ENCODE measurements around the gene PTGDR2. TPM values are rescaled to one million over a fixed set of nuclear protein-coding genes. Genes with fewer than 3 reads are reported as not detected.

The PTGDR2 gene
- total RNA-seq, 1 experiment from 2014 or later: 0.12 TPM

DNA sequence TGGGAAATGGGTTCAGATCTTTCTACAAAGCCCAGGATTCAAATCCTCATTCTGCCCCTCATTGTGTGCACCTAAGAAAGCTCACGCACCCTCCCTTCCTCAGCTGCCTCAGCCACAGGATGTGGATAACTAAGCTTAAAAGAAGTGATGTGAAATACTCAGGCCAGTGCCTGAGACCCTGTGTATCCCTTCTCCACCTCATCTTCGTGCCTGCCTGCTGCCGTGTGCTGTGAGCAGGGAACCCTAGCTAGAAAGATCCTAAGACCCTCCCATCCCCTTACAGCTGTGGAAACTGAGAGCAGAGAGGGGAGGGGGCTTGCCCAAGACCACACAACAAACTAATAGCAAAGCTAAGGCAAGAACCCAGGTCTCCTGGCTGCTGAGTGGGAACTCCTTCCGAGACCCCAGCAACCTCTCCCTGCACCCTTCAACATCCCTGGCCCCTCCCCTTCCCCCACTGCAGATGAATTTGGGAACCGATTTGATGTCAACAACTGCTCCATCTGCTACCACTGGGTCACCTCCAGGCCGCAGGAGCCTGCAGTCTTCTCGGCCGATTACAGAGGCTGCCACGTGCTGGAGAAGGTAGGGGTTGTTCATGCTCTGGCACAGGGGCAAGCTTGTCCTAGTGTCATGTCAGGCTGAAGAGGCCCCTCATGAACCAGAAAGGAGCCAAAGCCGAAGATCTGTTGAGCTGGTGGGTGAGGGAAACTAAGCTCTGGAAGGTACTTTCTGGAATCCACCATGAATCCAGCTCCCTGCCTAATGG lies 13.1 kb upstream of the PTGDR2 start:
- POLR2A ChIA-PET: no interaction called here

DNA sequence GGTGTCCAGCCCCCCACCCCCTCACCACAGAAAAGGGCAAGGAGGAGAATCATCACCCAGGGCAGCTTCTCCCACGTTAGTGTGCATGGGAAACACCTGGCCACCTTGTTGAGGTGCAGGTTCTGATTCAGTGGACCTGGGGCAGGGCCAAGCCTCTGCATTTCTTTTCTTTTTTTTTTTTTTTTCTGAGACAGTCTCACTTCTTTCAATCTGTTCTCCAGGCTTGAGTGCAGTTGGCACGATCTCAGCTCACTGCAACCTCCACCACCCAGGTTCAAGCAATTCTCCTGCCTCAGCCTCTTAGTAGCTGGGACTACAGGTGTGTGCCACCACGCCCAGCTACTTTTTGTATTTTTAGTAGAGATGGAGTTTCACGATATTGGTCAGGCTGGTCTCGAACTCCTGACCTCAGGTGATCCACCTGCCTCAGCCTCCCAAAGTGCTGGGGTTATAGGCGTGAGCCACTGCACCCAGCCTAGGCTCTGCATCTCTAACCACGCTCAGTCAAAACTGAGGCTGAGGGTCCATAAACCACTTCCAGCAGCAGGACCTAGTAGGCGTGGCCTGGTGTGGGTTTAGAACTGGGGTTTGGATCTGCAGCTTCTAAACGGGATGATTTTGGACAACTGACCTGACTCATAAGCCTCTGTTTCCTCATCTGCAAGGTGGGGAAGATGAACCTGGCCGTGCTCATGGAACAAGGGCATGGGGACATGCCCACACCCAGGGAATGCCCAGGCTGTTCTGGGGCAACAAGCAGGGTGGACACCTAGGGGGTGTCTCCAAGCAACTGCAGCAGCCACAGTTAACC lies 12.3 kb upstream of the PTGDR2 start:
- H3K4me2 ChIP-seq (ENCODE audit: low read length): no peak overlapping the region
- H3K4me3 ChIP-seq (replicated peaks in 1 of 2; ENCODE audit: low read depth in 1 of 2, low read length in 2 of 2): no peak overlapping the region
- intact Hi-C loops (cut with micrococcal nuclease): no loop called here
- no peaks in the 10 kb centered on the region for H4K20me1 ChIP-seq (ENCODE audit: insufficient read depth)
- H3K27me3 ChIP-seq (ENCODE audit: insufficient read depth, low read length): 0 out of 2 replicates have a peak, but pooled peaks cover 4% of the 10 kb centered on the region
- TF ChIP-seq YY1 (IDR thresholded peaks at IDR 0.05; ENCODE audit: extremely low read depth, insufficient replicate concordance, low read depth, low read length) (no peak), EGR1 (IDR thresholded peaks at IDR 0.05; ENCODE audit: low read depth) (no peak), CBX3 (IDR thresholded peaks at IDR 0.05; ENCODE audit: low read depth) (no peak), ZFX (IDR thresholded peaks at IDR 0.05) (no peak), SIN3A (IDR thresholded peaks at IDR 0.05; ENCODE audit: low read depth) (no peak), JUND (IDR thresholded peaks at IDR 0.05) (no peak), CEBPB (IDR thresholded peaks at IDR 0.05; ENCODE audit: low read depth) (no peak), ELF1 (IDR thresholded peaks at IDR 0.05; ENCODE audit: borderline replicate concordance, low read depth) (no peak), POLR2A (IDR thresholded peaks at IDR 0.05; ENCODE audit: borderline replicate concordance, extremely low read depth, insufficient read depth, insufficient read length) (no peak), SRF (IDR thresholded peaks at IDR 0.05; ENCODE audit: low read depth) (no peak), EZH2phosphoT487 (IDR thresholded peaks at IDR 0.05; ENCODE audit: borderline replicate concordance) (no peak)
- no peak for ATAC-seq
- RAD21 ChIA-PET (ENCODE audit: low non-redundant PET in 1 of 2, low total read pairs in 2 of 2, uncharacterized antibody in 2 of 2, unreplicated experiment in 2 of 2): no interaction called here
- H3K9ac ChIP-seq (ENCODE audit: low read length): no peak overlapping the region
- H3K36me3 ChIP-seq (ENCODE audit: control insufficient read depth in 1 of 2, insufficient read depth in 2 of 2, low read length in 2 of 2): no peaks in the 10 kb centered on the region
- CTCF ChIA-PET: no interaction called here
- no TSS peak for BruUV-seq (replicated peaks)
- no peak overlapping the region for H2AFZ ChIP-seq (ENCODE audit: low read depth, low read length, poor library complexity, severe bottlenecking)
- no peaks in the 10 kb centered on the region for H3K79me2 ChIP-seq (ENCODE audit: insufficient read depth, low read length)
- no peak for DNase-seq (ENCODE audit: low read depth, low spot score)
- peaks cover 0 to 4% of the 10 kb centered on the region in 2 experiments; a peak in 2 of 4 replicates for H3K4me1 ChIP-seq (ENCODE audit: control insufficient read depth in 1 of 2, insufficient read depth in 2 of 2, low read length in 2 of 2)
- H3K9me3 ChIP-seq (ENCODE audit: control insufficient read depth in 1 of 2, insufficient read depth in 1 of 2, low read depth in 1 of 2, low read length in 2 of 2): no peaks in the 10 kb centered on the region
- POLR2A ChIA-PET: no interaction called here
- H3K27ac ChIP-seq (ENCODE audit: low read depth, low read length): no peak overlapping the region
- no peaks in the 10 kb centered on the region for H3K9me2 ChIP-seq (ENCODE audit: insufficient read depth)

More for the DNA sequence above, 13.1 kb upstream of the PTGDR2 start:
- 0 out of 2 replicates have a peak, but pooled peaks cover 4% of the 10 kb centered on the region for H3K27me3 ChIP-seq (ENCODE audit: insufficient read depth, low read length)
- H3K4me3 ChIP-seq (replicated peaks in 1 of 2; ENCODE audit: low read depth in 1 of 2, low read length in 2 of 2): no peak overlapping the region
- peaks cover 0 to 4% of the 10 kb centered on the region in 2 experiments; a peak in 2 of 4 replicates for H3K4me1 ChIP-seq (ENCODE audit: control insufficient read depth in 1 of 2, insufficient read depth in 2 of 2, low read length in 2 of 2)
- H3K4me2 ChIP-seq (ENCODE audit: low read length): no peak overlapping the region
- no peaks in the 10 kb centered on the region for H4K20me1 ChIP-seq (ENCODE audit: insufficient read depth)
- no peaks in the 10 kb centered on the region for H3K9me3 ChIP-seq (ENCODE audit: control insufficient read depth in 1 of 2, insufficient read depth in 1 of 2, low read depth in 1 of 2, low read length in 2 of 2)
- no peak overlapping the region for H3K9ac ChIP-seq (ENCODE audit: low read length)
- ATAC-seq (no peak), DNase-seq (ENCODE audit: low read depth, low spot score) (no peak)
- H2AFZ ChIP-seq (ENCODE audit: low read depth, low read length, poor library complexity, severe bottlenecking): no peak overlapping the region
- no peaks in the 10 kb centered on the region for H3K79me2 ChIP-seq (ENCODE audit: insufficient read depth, low read length)
- no peaks in the 10 kb centered on the region for H3K36me3 ChIP-seq (ENCODE audit: control insufficient read depth in 1 of 2, insufficient read depth in 2 of 2, low read length in 2 of 2)
- RAD21 ChIA-PET (ENCODE audit: low non-redundant PET in 1 of 2, low total read pairs in 2 of 2, uncharacterized antibody in 2 of 2, unreplicated experiment in 2 of 2): no interaction called here
- no peak overlapping the region for H3K27ac ChIP-seq (ENCODE audit: low read depth, low read length)
- BruUV-seq (replicated peaks): no TSS peak
- TF ChIP-seq RAD21 (IDR thresholded peaks at IDR 0.05; ENCODE audit: low read depth) (no peak), EZH2 (IDR thresholded peaks at IDR 0.05) (no peak)
- TF ChIP-seq, protein P1, sequence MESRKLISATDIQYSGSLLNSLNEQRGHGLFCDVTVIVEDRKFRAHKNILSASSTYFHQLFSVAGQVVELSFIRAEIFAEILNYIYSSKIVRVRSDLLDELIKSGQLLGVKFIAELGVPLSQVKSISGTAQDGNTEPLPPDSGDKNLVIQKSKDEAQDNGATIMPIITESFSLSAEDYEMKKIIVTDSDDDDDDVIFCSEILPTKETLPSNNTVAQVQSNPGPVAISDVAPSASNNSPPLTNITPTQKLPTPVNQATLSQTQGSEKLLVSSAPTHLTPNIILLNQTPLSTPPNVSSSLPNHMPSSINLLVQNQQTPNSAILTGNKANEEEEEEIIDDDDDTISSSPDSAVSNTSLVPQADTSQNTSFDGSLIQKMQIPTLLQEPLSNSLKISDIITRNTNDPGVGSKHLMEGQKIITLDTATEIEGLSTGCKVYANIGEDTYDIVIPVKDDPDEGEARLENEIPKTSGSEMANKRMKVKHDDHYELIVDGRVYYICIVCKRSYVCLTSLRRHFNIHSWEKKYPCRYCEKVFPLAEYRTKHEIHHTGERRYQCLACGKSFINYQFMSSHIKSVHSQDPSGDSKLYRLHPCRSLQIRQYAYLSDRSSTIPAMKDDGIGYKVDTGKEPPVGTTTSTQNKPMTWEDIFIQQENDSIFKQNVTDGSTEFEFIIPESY (IDR thresholded peaks at IDR 0.05; ENCODE audit: extremely low read depth, insufficient replicate concordance, low read length): no peak
- intact Hi-C loops (cut with micrococcal nuclease): no loop called here
- CTCF ChIA-PET: no interaction called here
- H3K9me2 ChIP-seq (ENCODE audit: insufficient read depth): no peaks in the 10 kb centered on the region

All from HCT116 (cell line).